Neural cell (in vitro differentiated cells): ENCODE results near the gene SPACA5.
"Not testable (repeated sequence)": the region's sequence is repeated elsewhere in the genome, so short reads cannot be mapped to it uniquely, and the experiment has no call there.

Experiments
- CTCF ChIP-seq: fragments of 450-650 bp; IDR thresholded peaks from 2 replicates; pipeline ENCODE4 v1.5.1; 2014; ENCODE audit warnings: antibody characterized with exemption, mild to moderate bottlenecking, moderate library complexity; ENCODE audit not compliant: poor library complexity, severe bottlenecking
- EP300 ChIP-seq: fragments of 450-650 bp; conservative IDR thresholded peaks from 2 replicates; pipeline ENCODE4 v1.6.1; 2014; ENCODE audit warnings: antibody characterized with exemption, mild to moderate bottlenecking, moderate library complexity; ENCODE audit not compliant: poor library complexity, severe bottlenecking
- EZH2 ChIP-seq: fragments of 200-600, 300-800 bp; shearing (Covaris generic), sonication (generic); IDR thresholded peaks from 2 replicates; pipeline ENCODE4 v1.6.1; 2014; ENCODE audit warnings: antibody characterized with exemption, low read length, borderline replicate concordance, mild to moderate bottlenecking; ENCODE audit not compliant: insufficient read depth, poor library complexity, severe bottlenecking
- POLR2AphosphoS5 ChIP-seq: IDR thresholded peaks from 2 replicates; pipeline ENCODE4 v1.6.1; 2012
- RAD21 ChIP-seq: fragments of 450-650 bp; conservative IDR thresholded peaks from 2 replicates; pipeline ENCODE4 v1.6.1; 2014; ENCODE audit warnings: antibody characterized with exemption, mild to moderate bottlenecking, moderate library complexity
- TAF1 ChIP-seq: IDR thresholded peaks from 2 replicates; pipeline ENCODE4 v1.6.1; 2012; ENCODE audit warnings: low read depth
- TF ChIP-seq, protein P1 (sequence below): IDR thresholded peaks from 2 replicates; pipeline ENCODE4 v1.6.1; 2012; ENCODE audit warnings: borderline replicate concordance

GRCh38 chrX:48016583-48017310 is 10.0 kb downstream of the SPACA5 start:
- TF ChIP-seq EZH2, POLR2AphosphoS5, RAD21, CTCF, EP300, TAF1: not testable (repeated sequence)
- TF ChIP-seq, protein P1, sequence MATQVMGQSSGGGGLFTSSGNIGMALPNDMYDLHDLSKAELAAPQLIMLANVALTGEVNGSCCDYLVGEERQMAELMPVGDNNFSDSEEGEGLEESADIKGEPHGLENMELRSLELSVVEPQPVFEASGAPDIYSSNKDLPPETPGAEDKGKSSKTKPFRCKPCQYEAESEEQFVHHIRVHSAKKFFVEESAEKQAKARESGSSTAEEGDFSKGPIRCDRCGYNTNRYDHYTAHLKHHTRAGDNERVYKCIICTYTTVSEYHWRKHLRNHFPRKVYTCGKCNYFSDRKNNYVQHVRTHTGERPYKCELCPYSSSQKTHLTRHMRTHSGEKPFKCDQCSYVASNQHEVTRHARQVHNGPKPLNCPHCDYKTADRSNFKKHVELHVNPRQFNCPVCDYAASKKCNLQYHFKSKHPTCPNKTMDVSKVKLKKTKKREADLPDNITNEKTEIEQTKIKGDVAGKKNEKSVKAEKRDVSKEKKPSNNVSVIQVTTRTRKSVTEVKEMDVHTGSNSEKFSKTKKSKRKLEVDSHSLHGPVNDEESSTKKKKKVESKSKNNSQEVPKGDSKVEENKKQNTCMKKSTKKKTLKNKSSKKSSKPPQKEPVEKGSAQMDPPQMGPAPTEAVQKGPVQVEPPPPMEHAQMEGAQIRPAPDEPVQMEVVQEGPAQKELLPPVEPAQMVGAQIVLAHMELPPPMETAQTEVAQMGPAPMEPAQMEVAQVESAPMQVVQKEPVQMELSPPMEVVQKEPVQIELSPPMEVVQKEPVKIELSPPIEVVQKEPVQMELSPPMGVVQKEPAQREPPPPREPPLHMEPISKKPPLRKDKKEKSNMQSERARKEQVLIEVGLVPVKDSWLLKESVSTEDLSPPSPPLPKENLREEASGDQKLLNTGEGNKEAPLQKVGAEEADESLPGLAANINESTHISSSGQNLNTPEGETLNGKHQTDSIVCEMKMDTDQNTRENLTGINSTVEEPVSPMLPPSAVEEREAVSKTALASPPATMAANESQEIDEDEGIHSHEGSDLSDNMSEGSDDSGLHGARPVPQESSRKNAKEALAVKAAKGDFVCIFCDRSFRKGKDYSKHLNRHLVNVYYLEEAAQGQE, result not testable (repeated sequence)
